ENCODE measurements around the gene SDS. TPM values are rescaled to one million over a fixed set of nuclear protein-coding genes. Genes with fewer than 3 reads are reported as not detected.

Gene SDS
- total and polyA plus RNA-seq, 2 experiments from 2014 or later, result 0.57 TPM; not detected in 1

DNA sequence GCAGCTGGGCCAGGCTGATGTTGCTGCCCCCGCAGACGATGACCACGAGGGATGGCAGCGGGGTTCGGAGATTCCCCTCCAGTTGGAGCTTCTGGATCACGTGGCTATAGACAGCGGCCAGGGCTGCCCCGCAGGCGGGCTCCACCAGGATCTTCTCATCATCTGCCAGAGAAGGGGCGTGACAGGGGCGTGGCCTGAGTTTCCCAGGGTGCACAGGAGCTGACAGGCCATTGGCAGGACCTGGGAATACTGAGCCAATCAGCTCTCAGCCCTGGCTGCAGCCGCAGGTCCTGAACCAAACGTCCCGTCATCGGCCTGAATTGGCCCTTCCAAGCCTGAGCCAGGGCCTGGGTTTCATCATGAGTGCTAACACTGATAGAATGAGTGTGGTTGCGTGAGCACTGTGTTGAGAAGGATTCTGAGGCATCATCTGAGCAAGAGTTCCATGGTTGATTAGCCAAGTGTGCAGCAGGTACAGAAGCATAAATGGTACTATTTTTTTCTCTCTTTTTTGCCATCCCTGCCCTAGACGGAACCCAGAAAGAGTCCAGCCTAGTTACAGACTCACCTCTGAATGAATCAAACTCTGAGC, 10.6 kb downstream of the SDS start:
- Histone ChIP-seq H3K27me3 (ENCODE audit: insufficient read depth) (no peaks in the 10 kb centered on the region), H3K36me3 (ENCODE audit: insufficient read depth) (no peaks in the 10 kb centered on the region), H3K4me2 (no peak overlapping the region), H3K4me3 (no peak overlapping the region), H2AFZ (0 out of 2 replicates have a peak overlapping the region, but pooled peaks have one; percentile 66), H3K79me2 (replicated peaks; ENCODE audit: insufficient read depth) (no peaks in the 10 kb centered on the region), H3K4me1 (ENCODE audit: insufficient read depth) (no peaks in the 10 kb centered on the region), H4K20me1 (replicated peaks; ENCODE audit: insufficient read depth) (no peaks in the 10 kb centered on the region), H3K27ac (ENCODE audit: low read depth) (no peak overlapping the region), H3F3A (replicated peaks; ENCODE audit: low read depth) (0 out of 2 replicates have a peak, but pooled peaks cover 2% of the 10 kb centered on the region), H3K9me2 (ENCODE audit: insufficient read depth) (no peaks in the 10 kb centered on the region; the same call in 1 of the 2 replicates)
- TF ChIP-seq CREB1 (CRISPR knock-in tag; IDR thresholded peaks at IDR 0.05; ENCODE audit: low read depth) (no peak), EZH2phosphoT487 (IDR thresholded peaks at IDR 0.05; ENCODE audit: unreplicated experiment) (no peak), POLR2AphosphoS5 (IDR thresholded peaks at IDR 0.05; ENCODE audit: low read depth) (no peak), ZNF114 (CRISPR knock-in tag; IDR thresholded peaks at IDR 0.05) (no peak), ZNF331 (CRISPR knock-in tag; IDR thresholded peaks at IDR 0.05; ENCODE audit: low read depth) (no peak), NANOG (IDR thresholded peaks at IDR 0.05; ENCODE audit: borderline replicate concordance) (no peak), EZH2 (IDR thresholded peaks at IDR 0.05; ENCODE audit: low read depth, unreplicated experiment) (no peak), STAT1 (IDR thresholded peaks at IDR 0.05; ENCODE audit: unreplicated experiment) (no peak)
- TF ChIP-seq, protein P1, sequence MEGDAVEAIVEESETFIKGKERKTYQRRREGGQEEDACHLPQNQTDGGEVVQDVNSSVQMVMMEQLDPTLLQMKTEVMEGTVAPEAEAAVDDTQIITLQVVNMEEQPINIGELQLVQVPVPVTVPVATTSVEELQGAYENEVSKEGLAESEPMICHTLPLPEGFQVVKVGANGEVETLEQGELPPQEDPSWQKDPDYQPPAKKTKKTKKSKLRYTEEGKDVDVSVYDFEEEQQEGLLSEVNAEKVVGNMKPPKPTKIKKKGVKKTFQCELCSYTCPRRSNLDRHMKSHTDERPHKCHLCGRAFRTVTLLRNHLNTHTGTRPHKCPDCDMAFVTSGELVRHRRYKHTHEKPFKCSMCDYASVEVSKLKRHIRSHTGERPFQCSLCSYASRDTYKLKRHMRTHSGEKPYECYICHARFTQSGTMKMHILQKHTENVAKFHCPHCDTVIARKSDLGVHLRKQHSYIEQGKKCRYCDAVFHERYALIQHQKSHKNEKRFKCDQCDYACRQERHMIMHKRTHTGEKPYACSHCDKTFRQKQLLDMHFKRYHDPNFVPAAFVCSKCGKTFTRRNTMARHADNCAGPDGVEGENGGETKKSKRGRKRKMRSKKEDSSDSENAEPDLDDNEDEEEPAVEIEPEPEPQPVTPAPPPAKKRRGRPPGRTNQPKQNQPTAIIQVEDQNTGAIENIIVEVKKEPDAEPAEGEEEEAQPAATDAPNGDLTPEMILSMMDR (conservative IDR thresholded peaks at IDR 0.05; ENCODE audit: low read depth in 2 of 2), result no peak
- TF ChIP-seq, protein P2, sequence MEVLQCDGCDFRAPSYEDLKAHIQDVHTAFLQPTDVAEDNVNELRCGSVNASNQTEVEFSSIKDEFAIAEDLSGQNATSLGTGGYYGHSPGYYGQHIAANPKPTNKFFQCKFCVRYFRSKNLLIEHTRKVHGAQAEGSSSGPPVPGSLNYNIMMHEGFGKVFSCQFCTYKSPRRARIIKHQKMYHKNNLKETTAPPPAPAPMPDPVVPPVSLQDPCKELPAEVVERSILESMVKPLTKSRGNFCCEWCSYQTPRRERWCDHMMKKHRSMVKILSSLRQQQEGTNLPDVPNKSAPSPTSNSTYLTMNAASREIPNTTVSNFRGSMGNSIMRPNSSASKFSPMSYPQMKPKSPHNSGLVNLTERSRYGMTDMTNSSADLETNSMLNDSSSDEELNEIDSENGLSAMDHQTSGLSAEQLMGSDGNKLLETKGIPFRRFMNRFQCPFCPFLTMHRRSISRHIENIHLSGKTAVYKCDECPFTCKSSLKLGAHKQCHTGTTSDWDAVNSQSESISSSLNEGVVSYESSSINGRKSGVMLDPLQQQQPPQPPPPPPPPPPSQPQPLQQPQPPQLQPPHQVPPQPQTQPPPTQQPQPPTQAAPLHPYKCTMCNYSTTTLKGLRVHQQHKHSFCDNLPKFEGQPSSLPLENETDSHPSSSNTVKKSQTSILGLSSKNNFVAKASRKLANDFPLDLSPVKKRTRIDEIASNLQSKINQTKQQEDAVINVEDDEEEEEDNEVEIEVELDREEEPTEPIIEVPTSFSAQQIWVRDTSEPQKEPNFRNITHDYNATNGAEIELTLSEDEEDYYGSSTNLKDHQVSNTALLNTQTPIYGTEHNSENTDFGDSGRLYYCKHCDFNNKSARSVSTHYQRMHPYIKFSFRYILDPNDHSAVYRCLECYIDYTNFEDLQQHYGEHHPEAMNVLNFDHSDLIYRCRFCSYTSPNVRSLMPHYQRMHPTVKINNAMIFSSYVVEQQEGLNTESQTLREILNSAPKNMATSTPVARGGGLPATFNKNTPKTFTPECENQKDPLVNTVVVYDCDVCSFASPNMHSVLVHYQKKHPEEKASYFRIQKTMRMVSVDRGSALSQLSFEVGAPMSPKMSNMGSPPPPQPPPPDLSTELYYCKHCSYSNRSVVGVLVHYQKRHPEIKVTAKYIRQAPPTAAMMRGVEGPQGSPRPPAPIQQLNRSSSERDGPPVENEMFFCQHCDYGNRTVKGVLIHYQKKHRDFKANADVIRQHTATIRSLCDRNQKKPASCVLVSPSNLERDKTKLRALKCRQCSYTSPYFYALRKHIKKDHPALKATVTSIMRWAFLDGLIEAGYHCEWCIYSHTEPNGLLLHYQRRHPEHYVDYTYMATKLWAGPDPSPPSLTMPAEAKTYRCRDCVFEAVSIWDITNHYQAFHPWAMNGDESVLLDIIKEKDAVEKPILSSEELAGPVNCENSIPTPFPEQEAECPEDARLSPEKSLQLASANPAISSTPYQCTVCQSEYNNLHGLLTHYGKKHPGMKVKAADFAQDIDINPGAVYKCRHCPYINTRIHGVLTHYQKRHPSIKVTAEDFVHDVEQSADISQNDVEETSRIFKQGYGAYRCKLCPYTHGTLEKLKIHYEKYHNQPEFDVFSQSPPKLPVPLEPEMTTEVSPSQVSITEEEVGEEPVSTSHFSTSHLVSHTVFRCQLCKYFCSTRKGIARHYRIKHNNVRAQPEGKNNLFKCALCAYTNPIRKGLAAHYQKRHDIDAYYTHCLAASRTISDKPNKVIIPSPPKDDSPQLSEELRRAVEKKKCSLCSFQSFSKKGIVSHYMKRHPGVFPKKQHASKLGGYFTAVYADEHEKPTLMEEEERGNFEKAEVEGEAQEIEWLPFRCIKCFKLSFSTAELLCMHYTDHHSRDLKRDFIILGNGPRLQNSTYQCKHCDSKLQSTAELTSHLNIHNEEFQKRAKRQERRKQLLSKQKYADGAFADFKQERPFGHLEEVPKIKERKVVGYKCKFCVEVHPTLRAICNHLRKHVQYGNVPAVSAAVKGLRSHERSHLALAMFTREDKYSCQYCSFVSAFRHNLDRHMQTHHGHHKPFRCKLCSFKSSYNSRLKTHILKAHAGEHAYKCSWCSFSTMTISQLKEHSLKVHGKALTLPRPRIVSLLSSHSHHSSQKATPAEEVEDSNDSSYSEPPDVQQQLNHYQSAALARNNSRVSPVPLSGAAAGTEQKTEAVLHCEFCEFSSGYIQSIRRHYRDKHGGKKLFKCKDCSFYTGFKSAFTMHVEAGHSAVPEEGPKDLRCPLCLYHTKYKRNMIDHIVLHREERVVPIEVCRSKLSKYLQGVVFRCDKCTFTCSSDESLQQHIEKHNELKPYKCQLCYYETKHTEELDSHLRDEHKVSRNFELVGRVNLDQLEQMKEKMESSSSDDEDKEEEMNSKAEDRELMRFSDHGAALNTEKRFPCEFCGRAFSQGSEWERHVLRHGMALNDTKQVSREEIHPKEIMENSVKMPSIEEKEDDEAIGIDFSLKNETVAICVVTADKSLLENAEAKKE (CRISPR knock-in tag; IDR thresholded peaks at IDR 0.05), result no peak
- TF ChIP-seq, protein P3, sequence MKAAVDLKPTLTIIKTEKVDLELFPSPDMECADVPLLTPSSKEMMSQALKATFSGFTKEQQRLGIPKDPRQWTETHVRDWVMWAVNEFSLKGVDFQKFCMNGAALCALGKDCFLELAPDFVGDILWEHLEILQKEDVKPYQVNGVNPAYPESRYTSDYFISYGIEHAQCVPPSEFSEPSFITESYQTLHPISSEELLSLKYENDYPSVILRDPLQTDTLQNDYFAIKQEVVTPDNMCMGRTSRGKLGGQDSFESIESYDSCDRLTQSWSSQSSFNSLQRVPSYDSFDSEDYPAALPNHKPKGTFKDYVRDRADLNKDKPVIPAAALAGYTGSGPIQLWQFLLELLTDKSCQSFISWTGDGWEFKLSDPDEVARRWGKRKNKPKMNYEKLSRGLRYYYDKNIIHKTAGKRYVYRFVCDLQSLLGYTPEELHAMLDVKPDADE (IDR thresholded peaks at IDR 0.05), result no peak
- TF ChIP-seq, protein P4, sequence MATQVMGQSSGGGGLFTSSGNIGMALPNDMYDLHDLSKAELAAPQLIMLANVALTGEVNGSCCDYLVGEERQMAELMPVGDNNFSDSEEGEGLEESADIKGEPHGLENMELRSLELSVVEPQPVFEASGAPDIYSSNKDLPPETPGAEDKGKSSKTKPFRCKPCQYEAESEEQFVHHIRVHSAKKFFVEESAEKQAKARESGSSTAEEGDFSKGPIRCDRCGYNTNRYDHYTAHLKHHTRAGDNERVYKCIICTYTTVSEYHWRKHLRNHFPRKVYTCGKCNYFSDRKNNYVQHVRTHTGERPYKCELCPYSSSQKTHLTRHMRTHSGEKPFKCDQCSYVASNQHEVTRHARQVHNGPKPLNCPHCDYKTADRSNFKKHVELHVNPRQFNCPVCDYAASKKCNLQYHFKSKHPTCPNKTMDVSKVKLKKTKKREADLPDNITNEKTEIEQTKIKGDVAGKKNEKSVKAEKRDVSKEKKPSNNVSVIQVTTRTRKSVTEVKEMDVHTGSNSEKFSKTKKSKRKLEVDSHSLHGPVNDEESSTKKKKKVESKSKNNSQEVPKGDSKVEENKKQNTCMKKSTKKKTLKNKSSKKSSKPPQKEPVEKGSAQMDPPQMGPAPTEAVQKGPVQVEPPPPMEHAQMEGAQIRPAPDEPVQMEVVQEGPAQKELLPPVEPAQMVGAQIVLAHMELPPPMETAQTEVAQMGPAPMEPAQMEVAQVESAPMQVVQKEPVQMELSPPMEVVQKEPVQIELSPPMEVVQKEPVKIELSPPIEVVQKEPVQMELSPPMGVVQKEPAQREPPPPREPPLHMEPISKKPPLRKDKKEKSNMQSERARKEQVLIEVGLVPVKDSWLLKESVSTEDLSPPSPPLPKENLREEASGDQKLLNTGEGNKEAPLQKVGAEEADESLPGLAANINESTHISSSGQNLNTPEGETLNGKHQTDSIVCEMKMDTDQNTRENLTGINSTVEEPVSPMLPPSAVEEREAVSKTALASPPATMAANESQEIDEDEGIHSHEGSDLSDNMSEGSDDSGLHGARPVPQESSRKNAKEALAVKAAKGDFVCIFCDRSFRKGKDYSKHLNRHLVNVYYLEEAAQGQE (IDR thresholded peaks at IDR 0.05; ENCODE audit: unreplicated experiment), result no peak
- peak; percentile 96 for ATAC-seq
- H3K9me3 Mint-ChIP-seq, result no peaks in the 10 kb centered on the region; the same call in 2 of the 3 replicates
- H3K36me3 Mint-ChIP-seq (ENCODE audit: low read depth), result no peaks in the 10 kb centered on the region; the same call in 2 of the 3 replicates
- H3K4me1 Mint-ChIP-seq, result no peaks in the 10 kb centered on the region
- no peak overlapping the region for H3K27ac Mint-ChIP-seq
- peak; percentile 92 for DNase-seq (ENCODE audit: low spot score)
- H3K4me3 Mint-ChIP-seq, result no peak overlapping the region
- no peaks in the 10 kb centered on the region for H3K27me3 Mint-ChIP-seq (ENCODE audit: insufficient read depth, low read depth, poor library complexity)

Data from GM23338 (cell line).